Transverse colon (tissue), 4 donors: ENCODE results near the gene ZNF202. TPM values are rescaled to one million over a fixed set of nuclear protein-coding genes. Genes with fewer than 3 reads are reported as not detected.
"Not testable (repeated sequence)": the region's sequence is repeated elsewhere in the genome, so short reads cannot be mapped to it uniquely, and the experiment has no call there.

Experiments used
- DNase-seq: peaks from one replicate; pipeline ENCODE4 v3.0.0-alpha.2; 2019
- H3K27ac ChIP-seq, 4 donors: fragments of 200-600 bp; sonication (generic); 2 replicates each; pipeline ENCODE4 v1.5.1; 2016 to 2018; ENCODE audit warnings: inconsistent platforms in 4 of 4
- H3K27me3 ChIP-seq: fragments of 200-600 bp; sonication (generic); 2 replicates; pipeline ENCODE4 v1.5.1; 2017; ENCODE audit warnings: inconsistent platforms
- H3K36me3 ChIP-seq, 4 donors: fragments of 200-600 bp; sonication (generic); 2 replicates each; pipeline ENCODE4 v1.5.1; 2017 to 2019; ENCODE audit warnings: inconsistent platforms in 4 of 4
- H3K4me1 ChIP-seq, 4 donors: fragments of 200-600 bp; sonication (generic); 2 replicates each; pipeline ENCODE4 v1.5.1; 2017 to 2020; ENCODE audit warnings: inconsistent platforms in 4 of 4
- H3K4me3 ChIP-seq, 4 donors: fragments of 200-600 bp; sonication (generic); 1 replicate in 1 of 4; 2 replicates in 3 of 4; pipeline versions ENCODE4 v1.5.1 to v1.6.1; 2017 to 2019; ENCODE audit warnings: inconsistent platforms in 4 of 4
- H3K9me3 ChIP-seq, 2 donors: fragments of 200-600 bp; sonication (generic); 2 replicates each; pipeline ENCODE4 v1.5.1; 2017 to 2019; ENCODE audit warnings: inconsistent platforms in 2 of 2
- EP300 ChIP-seq: sonication (generic); formaldehyde crosslinking; IDR thresholded peaks from one replicate; pipeline ENCODE4 v1.6.1; 2017; ENCODE audit warnings: antibody characterized with exemption, low read depth
- POLR2A ChIP-seq: fragments of 450-650 bp; IDR thresholded peaks from one replicate; pipeline ENCODE4 v1.6.1; 2016; ENCODE audit warnings: antibody characterized with exemption, mild to moderate bottlenecking, moderate library complexity
- POLR2AphosphoS5 ChIP-seq, 3 donors: sonication (generic); formaldehyde crosslinking; IDR thresholded peaks; one replicate each; pipeline ENCODE4 v1.6.1; 2016; ENCODE audit warnings: antibody characterized with exemption in 3 of 3
- WGBS, 2 donors: methylation state at CpG; one replicate each; pipeline ENCODE4 v1.1.5; 2018; ENCODE audit warnings: low coverage in 1 of 2; 5-methylcytosine and 5-hydroxymethylcytosine counted together
- in situ Hi-C, 4 donors: fragments of 200-750 bp; cut with MboI; loops; one replicate each; pipeline versions ENCODE4 v1.15.0 to v1.15.1; 2017; ENCODE audit warnings: low sequenced_read_pairs in 3 of 4, low pct_ligation_motif_present in 1 of 4, low pct_unique_long_range_greater_than_20kb in 1 of 4
- intact Hi-C: fragments of 100-400 bp; cut with DNase I; formaldehyde crosslinking; loops from one replicate; pipeline ENCODE4 v1.15.1; 2023; ENCODE audit warnings: low total_unique reads
- total RNA-seq, 4 donors: library from RNA; depleted of rRNA; stranded (reverse); fragments of >200 nt; gene quantifications; one replicate each; pipeline ENCODE4 v1.1.0, GENCODE V29; 2016
- TF ChIP-seq, protein P1 (sequence below), 5 experiments: fragments of 200-600 bp in 3 of 5; fragments of 450-650 bp in 2 of 5; sonication (generic) in 3 of 5; IDR thresholded peaks; 1 replicate in 2 of 5; 2 replicates in 3 of 5; pipeline ENCODE4 v1.5.1; 2016 to 2017; ENCODE audit warnings: antibody characterized with exemption in 5 of 5, inconsistent platforms in 3 of 5, mild to moderate bottlenecking in 2 of 5, moderate library complexity in 1 of 5

Gene ZNF202
- total RNA-seq, 4 donors from 2014 or later: 4.4 to 7.8 (median 6.2) TPM

DNA sequence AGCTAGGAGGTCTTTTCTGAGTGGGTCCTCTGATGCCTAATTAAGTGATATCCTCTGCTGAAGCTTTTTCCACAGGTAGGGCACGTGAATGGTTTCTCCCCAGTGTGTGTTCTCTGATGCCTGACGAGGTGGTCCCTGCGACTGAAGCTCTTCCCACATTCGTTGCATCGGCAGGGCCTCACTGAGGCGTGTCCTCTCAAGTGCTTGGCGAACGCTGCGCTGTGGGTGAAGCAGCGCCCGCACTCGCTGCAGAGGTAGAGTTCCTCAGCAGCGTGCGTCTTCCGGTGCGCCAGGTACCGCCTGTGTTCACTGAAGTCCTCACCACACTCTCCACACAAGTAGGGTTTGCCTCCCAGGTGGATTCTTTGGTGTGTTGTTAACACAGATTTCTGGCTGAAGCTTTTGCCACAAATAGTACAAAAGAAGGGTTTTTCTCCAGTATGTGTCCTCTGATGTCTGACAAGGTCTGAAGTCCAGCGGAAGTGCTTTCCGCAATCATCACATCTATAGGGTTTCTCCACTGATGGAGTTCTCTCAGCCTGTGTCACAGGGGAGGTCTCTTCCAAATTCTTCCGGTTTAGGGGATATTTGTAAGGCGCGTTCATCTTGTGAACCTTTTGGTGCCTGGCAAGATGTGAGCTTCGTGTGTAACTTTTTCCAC is 15.3 kb downstream of the ZNF202 start:
- H3K36me3 ChIP-seq: peaks cover 0 to 57% (median 27%) of the 10 kb centered on the region in 4 donors
- in situ Hi-C loops: no loop called here
- no peak overlapping the region for H3K4me3 ChIP-seq
- DNase-seq: no peak
- no peak overlapping the region for H3K27ac ChIP-seq
- H3K27me3 ChIP-seq: no peaks in the 10 kb centered on the region
- no peaks in the 10 kb centered on the region for H3K9me3 ChIP-seq
- WGBS, 2 donors: 96% methylated on average over 23 of the region's 23 CpGs; no CpG with 5 or more reads in 1 of the 2 donors
- intact Hi-C loops: no loop called here
- TF ChIP-seq POLR2AphosphoS5 (IDR thresholded peaks at IDR 0.05) (no peak), POLR2A (no peak), EP300 (no peak)
- TF ChIP-seq, protein P1, sequence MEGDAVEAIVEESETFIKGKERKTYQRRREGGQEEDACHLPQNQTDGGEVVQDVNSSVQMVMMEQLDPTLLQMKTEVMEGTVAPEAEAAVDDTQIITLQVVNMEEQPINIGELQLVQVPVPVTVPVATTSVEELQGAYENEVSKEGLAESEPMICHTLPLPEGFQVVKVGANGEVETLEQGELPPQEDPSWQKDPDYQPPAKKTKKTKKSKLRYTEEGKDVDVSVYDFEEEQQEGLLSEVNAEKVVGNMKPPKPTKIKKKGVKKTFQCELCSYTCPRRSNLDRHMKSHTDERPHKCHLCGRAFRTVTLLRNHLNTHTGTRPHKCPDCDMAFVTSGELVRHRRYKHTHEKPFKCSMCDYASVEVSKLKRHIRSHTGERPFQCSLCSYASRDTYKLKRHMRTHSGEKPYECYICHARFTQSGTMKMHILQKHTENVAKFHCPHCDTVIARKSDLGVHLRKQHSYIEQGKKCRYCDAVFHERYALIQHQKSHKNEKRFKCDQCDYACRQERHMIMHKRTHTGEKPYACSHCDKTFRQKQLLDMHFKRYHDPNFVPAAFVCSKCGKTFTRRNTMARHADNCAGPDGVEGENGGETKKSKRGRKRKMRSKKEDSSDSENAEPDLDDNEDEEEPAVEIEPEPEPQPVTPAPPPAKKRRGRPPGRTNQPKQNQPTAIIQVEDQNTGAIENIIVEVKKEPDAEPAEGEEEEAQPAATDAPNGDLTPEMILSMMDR (IDR thresholded peaks at IDR 0.05): no peak
- H3K4me1 ChIP-seq: no peaks in the 10 kb centered on the region

DNA sequence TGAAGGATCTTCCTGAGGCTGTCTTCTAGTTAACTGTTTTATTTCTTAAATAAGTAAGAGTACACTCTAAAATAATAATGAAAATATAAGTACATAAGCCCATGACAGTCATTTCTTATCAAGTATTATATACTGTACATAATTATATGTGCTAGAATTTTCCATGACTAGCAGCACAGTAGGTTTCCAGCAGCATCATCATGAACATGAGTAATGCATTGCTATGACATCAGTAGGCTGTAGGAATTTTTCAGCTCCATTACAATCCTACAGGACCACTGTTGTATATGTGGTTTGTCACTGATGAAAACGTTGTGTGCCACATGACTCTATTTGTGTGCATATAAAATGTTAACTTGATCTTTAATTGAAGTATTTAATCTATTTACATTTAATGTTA is 22.0 kb downstream of the ZNF202 start:
- intact Hi-C loops: no loop called here
- TF ChIP-seq POLR2AphosphoS5 (IDR thresholded peaks at IDR 0.05) (no peak), POLR2A (no peak), EP300 (no peak)
- TF ChIP-seq, protein P1 (IDR thresholded peaks at IDR 0.05): no peak
- H3K4me3 ChIP-seq: no peak overlapping the region
- H3K27ac ChIP-seq: no peak overlapping the region
- H3K27me3 ChIP-seq: peaks cover 5% of the 10 kb centered on the region
- H3K36me3 ChIP-seq: no peaks in the 10 kb centered on the region
- H3K9me3 ChIP-seq: no peaks in the 10 kb centered on the region
- no peaks in the 10 kb centered on the region for H3K4me1 ChIP-seq
- WGBS, 2 donors: 36 to 61% methylated on average over 1 of the region's 1 CpG
- in situ Hi-C loops: no loop called here
- DNase-seq: no peak

DNA sequence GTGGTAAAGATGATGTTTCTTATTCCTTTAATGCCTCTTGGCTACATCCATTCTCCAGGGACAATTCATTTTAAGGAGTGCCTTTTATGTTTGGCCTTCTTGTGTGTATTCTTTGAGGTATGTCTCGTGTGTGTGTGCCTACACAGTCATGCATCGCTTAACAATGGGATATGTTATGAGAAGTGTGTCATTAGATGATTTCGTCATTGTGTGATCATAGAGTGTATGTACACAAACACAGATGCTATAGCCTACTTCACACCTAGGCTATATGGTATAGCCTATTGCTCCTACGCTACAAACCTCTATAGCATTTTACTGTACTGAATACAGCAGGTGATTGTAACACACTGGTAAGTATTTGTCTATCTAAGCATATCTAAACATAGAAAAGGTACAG is 23.0 kb downstream of the ZNF202 start:
- peaks cover 5% of the 10 kb centered on the region for H3K27me3 ChIP-seq
- in situ Hi-C loops (no loop called here), intact Hi-C loops (no loop called here)
- no peaks in the 10 kb centered on the region for H3K36me3 ChIP-seq
- no peaks in the 10 kb centered on the region for H3K4me1 ChIP-seq
- no peaks in the 10 kb centered on the region for H3K9me3 ChIP-seq
- H3K4me3 ChIP-seq: no peak overlapping the region
- 66 to 84% methylated on average over 4 of the region's 4 CpGs for WGBS, 2 donors
- H3K27ac ChIP-seq: no peak overlapping the region
- no peak for DNase-seq
- TF ChIP-seq, protein P1 (IDR thresholded peaks at IDR 0.05): no peak
- TF ChIP-seq POLR2AphosphoS5 (IDR thresholded peaks at IDR 0.05): no peak
- no peak for TF ChIP-seq EP300

DNA sequence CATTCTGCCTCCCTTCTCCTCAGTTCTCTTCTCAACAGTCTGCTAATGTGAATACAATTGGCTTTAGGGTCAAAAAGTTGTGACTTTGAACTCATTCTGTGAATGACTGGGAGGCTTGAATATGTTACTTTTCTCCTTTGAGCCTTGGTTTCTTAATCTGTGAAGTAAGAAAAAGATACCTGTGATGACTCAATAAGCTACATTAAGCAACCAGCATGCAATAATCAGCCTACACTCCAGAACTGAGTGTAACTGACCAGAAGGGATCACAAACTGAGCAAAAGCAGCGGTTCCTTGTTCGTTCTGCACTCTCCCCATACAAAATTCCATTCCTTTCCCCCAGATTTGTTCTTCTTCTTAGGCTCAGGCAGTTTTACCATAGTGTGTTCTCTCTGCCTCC is 23.4 kb downstream of the ZNF202 start:
- H3K36me3 ChIP-seq: no peaks in the 10 kb centered on the region
- no peaks in the 10 kb centered on the region for H3K4me1 ChIP-seq
- no peak overlapping the region for H3K4me3 ChIP-seq
- TF ChIP-seq POLR2A (no peak), POLR2AphosphoS5 (IDR thresholded peaks at IDR 0.05) (no peak), EP300 (no peak)
- TF ChIP-seq, protein P1 (IDR thresholded peaks at IDR 0.05): no peak
- WGBS, 2 donors: 89 to 92% methylated on average over 2 of the region's 2 CpGs
- in situ Hi-C loops (no loop called here), intact Hi-C loops (no loop called here)
- no peak for DNase-seq
- H3K27me3 ChIP-seq: peaks cover 5% of the 10 kb centered on the region
- H3K27ac ChIP-seq: no peak overlapping the region
- no peaks in the 10 kb centered on the region for H3K9me3 ChIP-seq

DNA sequence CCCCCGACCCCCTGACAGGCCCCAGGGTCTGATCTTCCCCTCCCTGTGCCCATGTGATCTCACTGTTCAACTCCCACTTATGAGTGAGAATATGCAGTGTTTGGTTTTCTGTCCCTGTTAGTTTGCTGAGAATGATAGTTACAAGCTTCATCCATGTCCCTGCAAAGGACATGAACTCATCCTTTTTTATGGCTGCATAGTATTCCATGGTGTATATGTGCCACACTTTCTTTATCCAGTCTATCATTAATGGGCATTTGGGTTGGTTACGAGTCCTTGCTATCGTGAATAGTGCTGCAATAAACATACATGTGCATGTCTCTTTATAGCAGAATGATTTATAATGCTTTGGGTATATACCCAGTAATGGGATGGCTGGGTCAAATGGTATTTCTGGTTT is 28.8 kb downstream of the ZNF202 start:
- DNase-seq, H3K27ac ChIP-seq, in situ Hi-C loops, intact Hi-C loops, H3K4me1 ChIP-seq, H3K36me3 ChIP-seq, H3K9me3 ChIP-seq, H3K4me3 ChIP-seq: not testable (repeated sequence)
- peaks cover 11% of the 10 kb centered on the region for H3K27me3 ChIP-seq
- WGBS, 2 donors: 74 to 79% methylated on average over 3 of the region's 3 CpGs
